ENCODE measurements around the gene CCDC93.

DNA sequence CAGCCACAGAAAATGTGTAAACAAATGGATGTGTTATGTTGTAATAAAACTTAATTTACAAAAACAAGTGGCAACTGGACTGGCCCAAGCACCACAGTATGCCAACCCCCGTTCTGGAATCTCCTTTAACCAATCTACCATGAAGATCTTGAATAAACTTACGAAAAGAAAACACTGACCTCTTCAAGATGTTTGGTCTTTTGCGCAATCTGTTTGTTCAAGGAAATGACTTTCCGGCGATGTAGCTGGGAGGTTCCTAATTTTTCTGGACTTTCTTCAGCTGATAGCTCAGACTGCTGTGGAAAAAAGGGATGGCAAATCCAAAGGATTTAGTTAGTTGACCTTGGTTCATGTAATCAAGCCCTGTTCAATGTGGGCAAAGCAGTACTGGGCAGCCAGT, 55.7 kb downstream of the CCDC93 start:
- TF ChIP-seq POLR2A (IDR thresholded peaks at IDR 0.05; ENCODE audit: low read depth, low read length) (no peak), TAF1 (IDR thresholded peaks at IDR 0.05; ENCODE audit: borderline replicate concordance, low read depth, low read length) (no peak)
